IPS-15b (cell line): ENCODE results near the gene EFNA5.
"Not testable (repeated sequence)": the region's sequence is repeated elsewhere in the genome, so short reads cannot be mapped to it uniquely, and the experiment has no call there.

ENCODE experiments used
- H3K27me3 ChIP-seq: one replicate; pipeline ENCODE4 v1.6.1; 2013; ENCODE audit warnings: low read length; ENCODE audit not compliant: control insufficient read depth, insufficient read depth
- H3K36me3 ChIP-seq: one replicate; pipeline ENCODE4 v1.6.1; 2013; ENCODE audit warnings: low read length; ENCODE audit not compliant: control insufficient read depth, insufficient read depth
- H3K4me1 ChIP-seq: one replicate; pipeline ENCODE4 v1.6.1; 2013; ENCODE audit warnings: mild to moderate bottlenecking, low read length; ENCODE audit not compliant: control insufficient read depth, insufficient read depth
- H3K4me3 ChIP-seq: one replicate; pipeline ENCODE4 v1.5.1; 2013; ENCODE audit warnings: low read depth, low read length
- H3K9ac ChIP-seq: one replicate; pipeline ENCODE4 v1.6.1; 2013; ENCODE audit warnings: low read depth, mild to moderate bottlenecking, low read length
- H3K9me3 ChIP-seq: one replicate; pipeline ENCODE4 v1.6.1; 2013; ENCODE audit warnings: mild to moderate bottlenecking, low read length; ENCODE audit not compliant: control insufficient read depth, insufficient read depth

Gene EFNA5

DNA sequence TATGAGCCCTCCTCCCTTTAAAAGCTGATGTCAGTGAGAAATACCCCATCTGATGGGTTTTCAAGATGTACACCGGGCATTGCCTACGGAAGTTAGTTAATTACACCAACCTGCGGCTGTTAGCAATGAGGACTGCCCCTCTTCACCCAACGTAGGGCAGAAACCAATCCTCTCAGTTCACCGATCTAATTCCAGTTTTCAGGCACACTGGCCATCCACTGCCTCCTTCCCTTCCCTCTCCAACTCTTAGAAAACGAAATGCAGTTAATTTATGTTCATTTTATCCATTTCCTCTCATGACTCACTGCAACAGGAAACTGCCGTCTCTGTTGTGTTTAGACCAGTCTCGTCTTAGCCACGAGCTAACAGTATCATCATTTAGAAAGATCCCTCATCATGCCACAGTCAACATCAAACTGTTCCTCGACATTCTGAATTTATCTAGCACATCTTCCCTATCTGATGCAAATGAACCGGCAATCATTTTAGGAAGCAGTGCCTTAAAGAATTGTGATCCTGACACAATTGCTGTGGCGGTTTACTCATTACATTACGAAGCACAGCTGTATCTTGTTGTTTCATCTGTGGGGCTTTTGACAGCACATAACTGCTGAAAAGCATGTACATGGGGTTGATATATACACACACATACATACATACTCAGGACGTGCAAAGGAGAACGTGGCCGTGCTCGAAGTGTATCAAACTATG lies 168.6 kb downstream of the EFNA5 start:
- H3K36me3 ChIP-seq: no peaks in the 10 kb centered on the region
- H3K4me3 ChIP-seq: no peak overlapping the region
- H3K9me3 ChIP-seq: no peaks in the 10 kb centered on the region
- H3K27me3 ChIP-seq: no peaks in the 10 kb centered on the region
- H3K4me1 ChIP-seq: peaks cover 22% of the 10 kb centered on the region
- no peak overlapping the region for H3K9ac ChIP-seq

DNA sequence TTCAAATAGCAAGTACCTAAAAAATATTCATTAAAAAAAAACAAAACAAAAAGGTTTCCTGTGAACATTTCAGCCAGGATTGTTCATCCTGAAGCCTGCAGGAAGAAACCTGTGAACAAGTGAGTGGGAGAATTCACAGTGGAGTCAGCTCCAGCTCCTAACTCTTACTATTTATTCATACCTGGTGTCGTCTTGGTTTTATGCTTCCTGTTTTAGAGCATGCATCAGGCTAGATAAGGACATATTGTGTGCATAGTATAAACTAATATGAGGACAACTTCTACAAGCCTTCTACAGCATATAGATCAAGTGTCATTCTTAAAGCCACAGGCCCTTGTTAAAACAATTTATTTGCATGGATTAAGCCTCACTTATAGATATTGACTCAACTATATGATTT lies 169.9 kb downstream of the EFNA5 start:
- Histone ChIP-seq H3K27me3 (no peaks in the 10 kb centered on the region), H3K9ac (no peak overlapping the region), H3K9me3 (no peaks in the 10 kb centered on the region), H3K36me3 (no peaks in the 10 kb centered on the region), H3K4me1 (peaks cover 22% of the 10 kb centered on the region), H3K4me3 (no peak overlapping the region)

DNA sequence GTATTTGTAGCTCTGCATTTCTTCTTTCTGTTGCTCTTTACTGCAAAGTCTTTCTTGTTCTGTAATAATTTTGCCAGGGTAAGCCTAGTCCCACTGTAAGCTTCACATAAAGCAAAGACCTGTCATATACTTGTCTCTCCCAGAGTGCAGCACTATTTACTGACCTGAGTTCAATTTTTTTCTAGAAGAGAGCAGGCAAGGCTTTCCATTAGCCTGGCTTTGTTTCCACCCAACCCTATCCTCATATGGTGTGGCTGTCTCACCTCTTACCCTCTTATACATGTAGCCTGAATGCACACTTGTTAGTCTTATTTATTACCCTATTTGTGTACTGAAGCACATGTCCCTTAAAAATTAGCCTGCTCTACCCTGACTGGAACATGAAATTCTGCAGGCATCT lies 170.4 kb downstream of the EFNA5 start:
- no peaks in the 10 kb centered on the region for H3K27me3 ChIP-seq
- H3K36me3 ChIP-seq: no peaks in the 10 kb centered on the region
- no peak overlapping the region for H3K4me3 ChIP-seq
- no peaks in the 10 kb centered on the region for H3K9me3 ChIP-seq
- peaks cover 22% of the 10 kb centered on the region for H3K4me1 ChIP-seq
- no peak overlapping the region for H3K9ac ChIP-seq

DNA sequence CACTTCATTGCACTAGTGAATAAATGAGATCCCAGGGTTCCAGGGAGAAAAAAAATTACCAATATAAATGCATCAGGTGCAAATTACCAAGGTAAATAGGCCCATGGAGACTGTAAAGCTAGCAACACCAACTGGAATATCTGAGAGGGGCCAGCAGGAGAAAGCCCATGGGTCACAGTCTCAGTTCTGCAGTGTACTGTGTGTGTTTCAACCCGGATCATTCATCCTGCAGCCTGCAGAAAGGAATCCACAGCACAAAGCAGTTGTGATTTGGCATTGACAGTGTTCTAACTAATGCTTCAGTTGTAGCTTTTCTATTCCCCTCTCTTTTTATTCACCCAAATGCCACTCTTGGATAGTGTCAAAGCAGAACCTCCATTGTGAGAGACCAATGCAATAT lies 171.0 kb downstream of the EFNA5 start:
- H3K9ac ChIP-seq: no peak overlapping the region

DNA sequence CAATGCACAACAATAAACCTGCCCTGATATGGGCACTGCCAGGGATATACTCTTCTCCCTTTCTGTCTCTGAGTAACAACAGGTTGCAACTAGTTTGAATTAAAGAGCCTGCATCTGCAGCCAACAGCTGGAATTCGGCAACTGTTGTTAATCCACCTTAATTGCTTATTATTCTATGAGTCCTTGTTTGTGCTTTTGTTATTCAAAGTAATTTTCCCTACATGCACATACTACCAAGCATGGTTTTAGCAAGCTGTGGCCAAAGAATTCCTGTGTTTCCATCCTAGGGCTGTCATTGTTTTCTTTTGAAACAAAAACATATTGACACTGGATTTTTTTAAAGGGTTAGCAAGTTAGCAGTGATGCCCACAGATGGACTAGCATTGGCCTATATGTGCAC lies 171.5 kb downstream of the EFNA5 start:
- Histone ChIP-seq H3K36me3 (no peaks in the 10 kb centered on the region), H3K9me3 (no peaks in the 10 kb centered on the region), H3K4me1 (peaks cover 20% of the 10 kb centered on the region)

More for the DNA sequence above, 171.0 kb downstream of the EFNA5 start:
- Histone ChIP-seq H3K4me3 (no peak overlapping the region), H3K36me3 (no peaks in the 10 kb centered on the region), H3K4me1 (peaks cover 22% of the 10 kb centered on the region), H3K27me3 (no peaks in the 10 kb centered on the region), H3K9me3 (no peaks in the 10 kb centered on the region)

DNA sequence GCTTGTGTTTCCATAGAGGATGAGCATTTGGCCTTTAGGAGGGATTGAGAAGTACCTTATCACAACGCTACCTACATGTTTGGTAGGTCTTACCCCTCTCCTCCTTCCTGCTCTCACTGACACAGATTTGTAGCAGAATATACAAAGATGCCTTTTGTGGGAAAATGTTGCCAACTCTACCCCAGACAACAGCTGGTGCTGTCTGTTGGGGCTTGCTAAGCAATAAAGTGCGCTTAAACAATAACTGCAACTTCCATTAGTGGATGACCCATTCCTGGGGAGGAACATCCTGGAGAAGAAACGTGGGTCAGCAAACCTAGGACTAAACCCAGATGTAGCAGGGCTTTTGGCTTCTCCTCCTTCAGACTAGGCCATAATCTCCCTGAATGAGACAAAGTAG lies 174.3 kb downstream of the EFNA5 start:
- Histone ChIP-seq H3K9me3 (no peaks in the 10 kb centered on the region), H3K36me3 (no peaks in the 10 kb centered on the region), H3K4me1 (peaks cover 9% of the 10 kb centered on the region), H3K27me3 (no peaks in the 10 kb centered on the region), H3K9ac (no peak overlapping the region), H3K4me3 (no peak overlapping the region)

More for the DNA sequence above, 171.5 kb downstream of the EFNA5 start:
- Histone ChIP-seq H3K4me3 (no peak overlapping the region), H3K9ac (no peak overlapping the region), H3K27me3 (no peaks in the 10 kb centered on the region)

DNA sequence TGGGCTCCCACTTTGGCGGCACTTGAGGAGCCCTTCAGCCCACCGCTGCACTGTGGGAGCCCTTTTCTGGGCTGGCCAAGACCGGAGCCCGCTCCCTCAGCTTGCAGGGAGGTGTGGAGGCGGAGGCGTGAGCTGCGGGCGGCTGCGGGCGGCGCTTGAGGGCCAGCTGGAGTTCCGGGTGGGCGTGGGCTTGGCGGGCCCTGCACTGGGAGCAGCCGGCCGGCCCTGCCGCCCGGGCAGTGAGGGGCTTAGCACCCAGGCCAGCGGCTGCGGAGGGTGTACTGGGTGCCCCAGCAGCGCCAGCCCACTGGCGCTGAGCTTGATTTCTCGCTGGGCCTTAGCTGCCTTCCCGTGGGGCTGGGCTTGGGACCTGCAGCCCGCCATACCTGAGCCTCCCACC lies 176.6 kb downstream of the EFNA5 start:
- not testable (repeated sequence) for H3K27me3 ChIP-seq, H3K9me3 ChIP-seq, H3K36me3 ChIP-seq, H3K9ac ChIP-seq, H3K4me1 ChIP-seq, H3K4me3 ChIP-seq

DNA sequence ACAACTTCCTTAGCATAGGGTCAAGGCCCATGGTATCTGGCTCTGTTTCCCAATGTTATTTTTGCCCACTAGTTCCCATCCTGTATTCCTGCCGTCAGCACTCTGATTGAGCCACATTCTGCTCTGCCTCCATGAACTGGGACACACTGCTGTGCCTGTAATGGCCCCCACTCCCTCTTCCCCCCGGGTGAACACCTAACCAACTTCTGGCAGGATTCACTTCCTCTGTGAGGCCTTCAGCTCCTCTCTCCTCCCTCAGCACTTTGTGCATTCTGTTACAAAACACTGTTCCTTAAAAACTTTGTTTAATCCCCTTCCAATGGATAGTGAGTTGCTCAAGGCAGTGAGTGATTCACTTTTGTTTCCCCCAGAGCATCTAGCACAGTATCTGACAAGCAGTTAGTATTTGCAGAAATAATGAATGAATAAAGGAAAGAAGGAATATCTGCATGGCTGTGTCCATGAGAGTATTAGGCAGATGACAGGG lies 183.6 kb downstream of the EFNA5 start:
- Histone ChIP-seq H3K27me3 (no peaks in the 10 kb centered on the region), H3K4me1 (peaks cover 4% of the 10 kb centered on the region), H3K9ac (no peak overlapping the region), H3K9me3 (no peaks in the 10 kb centered on the region), H3K36me3 (no peaks in the 10 kb centered on the region), H3K4me3 (no peak overlapping the region)

DNA sequence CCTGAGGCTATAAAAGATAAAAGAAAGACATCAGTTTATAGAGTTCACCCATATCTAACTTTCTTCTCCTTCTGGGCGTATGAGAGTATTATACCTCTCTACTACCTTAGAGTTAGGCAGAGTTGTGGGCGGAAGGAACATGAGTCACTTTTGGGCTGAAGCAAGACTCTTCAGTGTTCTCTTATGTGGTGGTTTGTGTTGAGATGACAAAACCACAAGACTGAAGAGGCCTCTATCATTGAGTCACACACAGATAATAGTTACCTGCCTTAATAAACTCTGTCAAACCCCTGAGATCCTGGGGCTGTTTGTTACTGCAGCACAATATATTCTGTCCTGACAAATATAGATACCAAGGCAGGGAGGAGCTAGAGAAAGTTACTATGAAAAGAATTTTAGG lies 184.2 kb downstream of the EFNA5 start:
- Histone ChIP-seq H3K4me1 (peaks cover 4% of the 10 kb centered on the region), H3K9me3 (no peaks in the 10 kb centered on the region), H3K9ac (no peak overlapping the region), H3K27me3 (no peaks in the 10 kb centered on the region), H3K36me3 (no peaks in the 10 kb centered on the region), H3K4me3 (no peak overlapping the region)

DNA sequence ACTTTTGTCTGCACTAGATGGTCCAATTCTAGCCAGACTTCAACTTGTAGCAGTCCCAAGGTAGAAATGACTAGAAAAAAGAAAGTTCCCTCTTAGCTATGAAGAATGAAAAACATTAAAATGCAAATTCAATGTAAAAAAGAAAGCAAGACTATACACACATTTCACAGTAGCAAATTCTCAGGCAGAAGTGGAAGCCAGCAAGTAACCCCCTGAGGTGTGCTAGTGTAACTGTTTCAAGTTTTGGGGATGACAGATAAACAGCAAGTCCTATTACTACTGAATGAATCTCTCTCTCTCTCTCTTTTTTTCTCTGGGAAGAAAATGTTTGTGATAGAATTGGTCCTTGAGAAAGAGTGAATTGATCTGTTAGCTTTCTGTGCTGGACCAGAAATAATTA lies 185.6 kb downstream of the EFNA5 start:
- H3K27me3 ChIP-seq: no peaks in the 10 kb centered on the region
- H3K9me3 ChIP-seq: no peaks in the 10 kb centered on the region
- no peaks in the 10 kb centered on the region for H3K36me3 ChIP-seq
- H3K4me3 ChIP-seq: no peak overlapping the region
- peaks cover 4% of the 10 kb centered on the region for H3K4me1 ChIP-seq
- no peak overlapping the region for H3K9ac ChIP-seq

DNA sequence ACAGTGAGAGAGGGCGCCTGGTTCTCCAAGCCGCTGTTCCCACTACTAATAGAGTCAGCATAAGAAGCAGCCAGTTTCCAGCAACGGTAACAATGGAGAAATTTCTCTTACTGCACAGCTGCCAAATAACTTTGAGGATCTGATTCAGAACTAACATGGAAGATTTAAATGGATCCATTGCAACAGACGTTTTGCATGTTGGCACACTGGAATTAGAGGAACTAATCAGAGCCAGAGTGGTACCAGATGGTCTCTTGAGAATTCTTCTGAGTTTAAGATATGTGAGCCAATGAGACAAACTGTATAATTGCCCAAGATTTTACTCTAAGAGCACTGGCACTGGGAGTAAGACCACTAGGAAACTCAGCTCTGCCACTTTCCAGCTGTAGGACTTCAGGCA lies 186.5 kb downstream of the EFNA5 start:
- no peaks in the 10 kb centered on the region for H3K36me3 ChIP-seq
- H3K9me3 ChIP-seq: no peaks in the 10 kb centered on the region
- H3K4me3 ChIP-seq: no peak overlapping the region
- H3K27me3 ChIP-seq: no peaks in the 10 kb centered on the region
- H3K9ac ChIP-seq: no peak overlapping the region
- H3K4me1 ChIP-seq: peaks cover 6% of the 10 kb centered on the region

DNA sequence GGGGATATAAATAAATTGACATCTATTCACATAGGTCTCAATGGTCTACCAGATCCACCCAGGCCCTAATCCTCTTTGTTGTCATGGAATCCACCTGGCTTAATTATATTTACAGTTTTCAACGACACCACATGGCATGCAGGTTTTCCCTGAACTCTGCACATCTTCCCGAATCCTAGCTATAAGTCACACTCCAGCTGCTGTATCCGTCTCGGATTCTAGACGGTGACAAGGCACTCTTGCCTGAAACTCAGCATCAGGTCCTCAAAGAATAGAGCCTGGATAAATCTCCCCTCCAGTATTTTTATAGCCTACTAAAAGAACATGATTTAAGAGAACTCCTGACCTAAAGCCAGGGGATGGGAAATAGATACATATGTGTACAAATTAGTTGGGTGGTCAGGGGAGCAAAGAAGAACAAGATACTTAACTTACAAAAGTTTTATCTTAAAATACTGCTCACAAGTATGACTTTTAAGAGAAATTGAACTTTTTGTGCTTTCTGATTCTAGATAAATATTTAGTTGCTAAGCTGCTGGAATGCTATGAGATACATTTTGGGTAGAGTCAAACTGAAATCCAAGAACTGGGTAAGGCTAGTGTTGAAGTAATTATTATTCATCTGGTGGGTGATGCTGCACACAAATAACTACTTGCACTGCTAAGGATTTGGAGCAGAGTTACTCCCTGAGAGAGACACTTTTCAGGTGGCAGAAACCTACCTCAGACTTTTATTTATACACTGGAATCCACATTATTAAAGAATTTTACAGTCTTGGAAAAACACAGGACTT lies 187.3 kb downstream of the EFNA5 start:
- Histone ChIP-seq H3K36me3 (no peaks in the 10 kb centered on the region), H3K4me3 (no peak overlapping the region), H3K4me1 (peaks cover 11% of the 10 kb centered on the region), H3K9me3 (no peaks in the 10 kb centered on the region), H3K9ac (no peak overlapping the region), H3K27me3 (no peaks in the 10 kb centered on the region)
